Ascending aorta (tissue), 2 donors: ENCODE data around the gene SERP2. TPM values are rescaled to one million over a fixed set of nuclear protein-coding genes. Genes with fewer than 3 reads are reported as not detected.

Experiments used
- DNase-seq, 2 donors: peaks; one replicate each; pipeline ENCODE4 v3.0.0-alpha.2; 2019; ENCODE audit warnings: low spot score in 2 of 2
- H3K27ac ChIP-seq, 2 donors: fragments of 200-600 bp; sonication (generic); one replicate each; pipeline ENCODE4 v1.5.1; 2016 to 2017; ENCODE audit warnings: mild to moderate bottlenecking in 1 of 2
- H3K27me3 ChIP-seq: fragments of 200-600 bp; sonication (generic); one replicate; pipeline ENCODE4 v1.5.1; 2017
- H3K36me3 ChIP-seq, 2 donors: fragments of 200-600 bp; sonication (generic); one replicate each; pipeline ENCODE4 v1.5.1; 2016
- H3K4me1 ChIP-seq, 2 donors: fragments of 200-600 bp; sonication (generic); one replicate each; pipeline ENCODE4 v1.5.1; 2016 to 2017; ENCODE audit warnings: mild to moderate bottlenecking in 1 of 2
- H3K4me3 ChIP-seq, 2 donors: fragments of 200-600 bp; sonication (generic); one replicate each; pipeline ENCODE4 v1.5.1; 2016 to 2017; ENCODE audit warnings: mild to moderate bottlenecking in 1 of 2
- H3K9me3 ChIP-seq, 2 donors: fragments of 200-600 bp; sonication (generic); one replicate each; pipeline ENCODE4 v1.5.1; 2016
- intact Hi-C: fragments of 100-400 bp; cut with DNase I; formaldehyde crosslinking; loops from one replicate; pipeline ENCODE4 v1.15.1; 2023
- total RNA-seq: library from RNA; depleted of rRNA; stranded (reverse); fragments of >200 nt; gene quantifications from one replicate; pipeline ENCODE4 v1.1.0, GENCODE V29; 2016
- TF ChIP-seq, protein P1 (sequence below), 3 experiments: fragments of 200-600 bp in 2 of 3; fragments of 450-650 bp in 1 of 3; sonication (generic) in 2 of 3; IDR thresholded peaks; one replicate each; pipeline ENCODE4 v1.5.1; 2016 to 2019; ENCODE audit warnings: antibody characterized with exemption in 3 of 3, mild to moderate bottlenecking in 1 of 3, moderate library complexity in 1 of 3

The SERP2 gene
- total RNA-seq, 1 donor from 2014 or later, result 0.85 TPM

DNA sequence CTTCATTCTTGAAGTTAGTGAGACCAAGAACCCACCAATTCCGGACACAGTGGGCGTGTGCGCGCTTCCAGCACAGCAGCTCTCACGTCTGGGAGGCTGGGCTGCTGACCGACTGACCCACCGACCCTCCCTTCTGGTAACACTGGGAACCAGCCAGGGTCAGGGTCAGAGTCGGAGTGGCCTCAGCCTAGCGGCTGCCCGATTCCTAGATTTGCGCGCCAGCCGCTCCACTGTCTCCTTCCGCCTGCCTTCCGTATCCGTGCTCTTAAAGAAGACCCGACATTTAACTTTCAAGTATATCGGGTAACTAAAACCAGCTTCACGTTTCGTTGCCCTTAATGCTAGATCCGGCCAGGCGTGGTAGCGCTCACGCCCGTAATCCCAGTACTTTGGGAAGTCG is 41.1 kb downstream of the SERP2 start:
- DNase-seq, result no peak
- intact Hi-C loops, result no loop called here

DNA sequence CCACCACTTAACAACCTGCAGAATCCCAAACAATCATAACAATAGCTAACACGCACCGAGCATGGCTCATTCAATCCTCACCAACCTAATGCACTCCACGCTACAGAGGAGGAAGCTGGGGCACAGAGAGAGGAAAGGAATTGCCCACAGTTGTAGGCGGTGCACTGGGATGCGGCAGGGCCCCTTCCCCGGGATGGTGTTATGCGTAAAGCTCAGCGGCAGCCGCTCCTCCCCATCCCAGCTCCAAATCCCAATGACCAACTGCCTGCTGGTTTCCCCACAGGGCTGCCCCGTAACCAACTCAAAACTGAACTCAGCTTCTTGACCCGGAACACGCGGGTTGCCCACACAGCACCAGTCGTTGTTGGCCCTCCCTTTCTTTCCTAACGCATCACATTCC is 42.2 kb downstream of the SERP2 start:
- TF ChIP-seq, protein P1, sequence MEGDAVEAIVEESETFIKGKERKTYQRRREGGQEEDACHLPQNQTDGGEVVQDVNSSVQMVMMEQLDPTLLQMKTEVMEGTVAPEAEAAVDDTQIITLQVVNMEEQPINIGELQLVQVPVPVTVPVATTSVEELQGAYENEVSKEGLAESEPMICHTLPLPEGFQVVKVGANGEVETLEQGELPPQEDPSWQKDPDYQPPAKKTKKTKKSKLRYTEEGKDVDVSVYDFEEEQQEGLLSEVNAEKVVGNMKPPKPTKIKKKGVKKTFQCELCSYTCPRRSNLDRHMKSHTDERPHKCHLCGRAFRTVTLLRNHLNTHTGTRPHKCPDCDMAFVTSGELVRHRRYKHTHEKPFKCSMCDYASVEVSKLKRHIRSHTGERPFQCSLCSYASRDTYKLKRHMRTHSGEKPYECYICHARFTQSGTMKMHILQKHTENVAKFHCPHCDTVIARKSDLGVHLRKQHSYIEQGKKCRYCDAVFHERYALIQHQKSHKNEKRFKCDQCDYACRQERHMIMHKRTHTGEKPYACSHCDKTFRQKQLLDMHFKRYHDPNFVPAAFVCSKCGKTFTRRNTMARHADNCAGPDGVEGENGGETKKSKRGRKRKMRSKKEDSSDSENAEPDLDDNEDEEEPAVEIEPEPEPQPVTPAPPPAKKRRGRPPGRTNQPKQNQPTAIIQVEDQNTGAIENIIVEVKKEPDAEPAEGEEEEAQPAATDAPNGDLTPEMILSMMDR (IDR thresholded peaks at IDR 0.05), result no peak
- intact Hi-C loops, result no loop called here
- H3K4me3 ChIP-seq, result no peak overlapping the region
- no peaks in the 10 kb centered on the region for H3K27me3 ChIP-seq
- no peaks in the 10 kb centered on the region for H3K36me3 ChIP-seq
- no peak for DNase-seq
- no peak overlapping the region for H3K27ac ChIP-seq
- no peaks in the 10 kb centered on the region for H3K4me1 ChIP-seq
- no peaks in the 10 kb centered on the region for H3K9me3 ChIP-seq

More for the DNA sequence above, 41.1 kb downstream of the SERP2 start:
- Histone ChIP-seq H3K36me3 (no peaks in the 10 kb centered on the region), H3K4me3 (no peak overlapping the region), H3K27ac (no peak overlapping the region), H3K9me3 (no peaks in the 10 kb centered on the region), H3K4me1 (no peaks in the 10 kb centered on the region), H3K27me3 (no peaks in the 10 kb centered on the region)
- TF ChIP-seq, protein P1 (IDR thresholded peaks at IDR 0.05), result no peak

DNA sequence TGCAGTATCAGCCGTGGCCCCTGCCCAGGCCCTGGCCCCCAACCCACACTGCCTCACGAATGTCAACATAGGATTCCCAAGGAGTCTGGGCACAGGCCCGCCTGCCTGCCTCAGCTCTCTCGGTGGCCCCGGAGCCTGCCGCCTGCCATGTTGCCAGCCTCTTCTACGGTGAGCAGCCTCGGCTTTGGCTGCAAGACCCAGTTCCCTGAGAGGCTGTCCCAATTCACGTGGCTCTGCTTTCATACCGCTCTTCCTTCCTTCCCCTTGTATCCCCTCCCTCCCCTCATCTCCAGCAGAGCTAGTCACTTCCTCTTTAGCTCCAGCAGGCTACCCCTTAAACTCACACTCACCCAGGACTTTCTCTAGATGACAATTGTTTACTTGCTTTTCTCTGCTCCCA is 42.7 kb downstream of the SERP2 start:
- no peaks in the 10 kb centered on the region for H3K9me3 ChIP-seq
- H3K27ac ChIP-seq, result no peak overlapping the region
- TF ChIP-seq, protein P1 (IDR thresholded peaks at IDR 0.05), result no peak
- H3K27me3 ChIP-seq, result no peaks in the 10 kb centered on the region
- H3K4me3 ChIP-seq, result no peak overlapping the region
- intact Hi-C loops, result no loop called here
- no peak for DNase-seq
- H3K4me1 ChIP-seq, result no peaks in the 10 kb centered on the region
- H3K36me3 ChIP-seq, result no peaks in the 10 kb centered on the region

DNA sequence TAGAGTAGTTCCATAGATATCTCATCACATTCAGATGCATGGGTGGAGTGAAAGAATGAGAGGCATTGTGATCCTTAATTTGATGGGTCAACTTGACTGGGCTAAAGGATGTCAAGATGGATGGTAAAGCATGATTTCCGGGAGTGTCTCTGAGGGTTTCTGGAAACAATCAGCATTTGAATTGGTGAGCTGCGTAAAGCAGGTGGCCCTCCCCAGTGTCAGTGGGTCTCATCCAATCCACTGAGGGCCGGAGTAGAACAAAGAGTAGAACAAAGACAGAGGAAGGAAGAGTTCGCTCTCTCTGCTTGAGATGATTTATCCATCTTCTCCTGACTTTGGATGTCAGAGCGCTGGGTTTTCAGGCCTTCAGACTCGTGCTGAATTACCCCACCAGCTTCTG is 43.1 kb downstream of the SERP2 start:
- Histone ChIP-seq H3K27me3 (no peaks in the 10 kb centered on the region), H3K4me1 (no peaks in the 10 kb centered on the region), H3K36me3 (no peaks in the 10 kb centered on the region), H3K9me3 (no peaks in the 10 kb centered on the region), H3K4me3 (no peak overlapping the region), H3K27ac (no peak overlapping the region)
- no peak for DNase-seq
- intact Hi-C loops, result no loop called here
- TF ChIP-seq, protein P1 (IDR thresholded peaks at IDR 0.05), result no peak

DNA sequence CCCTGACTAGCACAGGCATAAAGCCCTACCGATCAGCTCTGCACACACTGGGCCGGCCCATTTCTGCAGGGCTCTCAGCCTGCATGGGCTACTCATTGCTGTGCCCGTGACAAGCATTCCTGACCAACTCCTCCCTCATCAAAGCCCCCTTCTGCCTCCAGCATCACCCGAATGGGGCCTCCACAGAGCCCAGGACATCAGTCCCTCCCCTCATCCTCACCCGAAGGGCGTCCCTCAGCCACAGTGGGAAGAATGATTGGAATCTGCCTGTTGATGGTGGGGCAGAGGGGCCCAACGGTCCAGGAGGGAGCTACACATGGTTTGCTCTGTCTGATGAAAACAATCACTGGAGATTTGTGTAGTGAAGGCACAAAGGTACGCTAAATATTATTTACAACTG is 43.8 kb downstream of the SERP2 start:
- Histone ChIP-seq H3K27me3 (no peaks in the 10 kb centered on the region), H3K9me3 (no peaks in the 10 kb centered on the region), H3K4me3 (no peak overlapping the region), H3K27ac (no peak overlapping the region), H3K4me1 (no peaks in the 10 kb centered on the region), H3K36me3 (no peaks in the 10 kb centered on the region)
- intact Hi-C loops, result no loop called here
- TF ChIP-seq, protein P1 (IDR thresholded peaks at IDR 0.05), result no peak
- peak in 1 of 2 donors; percentile 47 for DNase-seq

DNA sequence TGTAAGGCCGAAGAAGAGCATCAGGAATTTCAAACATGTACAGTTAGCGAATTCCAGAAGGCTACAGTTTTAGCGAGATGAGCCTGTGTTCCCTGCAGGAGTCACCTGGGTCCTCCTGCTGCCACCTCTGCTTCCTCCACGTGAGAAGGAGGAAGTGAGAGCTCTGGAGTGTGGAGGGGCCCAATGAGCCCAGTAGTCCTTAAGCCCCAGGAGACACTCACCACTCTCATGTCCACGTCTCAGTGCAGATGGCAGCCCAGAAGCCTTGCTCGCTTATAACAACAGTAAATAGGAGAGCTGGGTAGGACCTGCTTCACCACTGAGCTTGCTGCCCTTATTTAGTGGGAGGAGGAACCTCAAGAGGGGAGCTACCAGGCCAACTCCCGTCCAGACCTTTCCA is 44.3 kb downstream of the SERP2 start:
- TF ChIP-seq, protein P1 (IDR thresholded peaks at IDR 0.05), result no peak
- Histone ChIP-seq H3K4me3 (no peak overlapping the region), H3K36me3 (no peaks in the 10 kb centered on the region), H3K27me3 (no peaks in the 10 kb centered on the region), H3K27ac (no peak overlapping the region), H3K4me1 (no peaks in the 10 kb centered on the region), H3K9me3 (no peaks in the 10 kb centered on the region)
- intact Hi-C loops, result no loop called here
- DNase-seq, result peak in 1 of 2 donors; percentile 21
